Gastrocnemius medialis (tissue), 4 donors: ENCODE measurements around the gene SYT1. TPM values are rescaled to one million over a fixed set of nuclear protein-coding genes. Genes with fewer than 3 reads are reported as not detected.

Experiments
- ATAC-seq, 2 donors: fragments of 150-250 bp; one replicate each; pipeline ENCODE4 v1.9.1; 2016
- DNase-seq, 2 donors: peaks; one replicate each; pipeline ENCODE4 v3.0.0-alpha.2; 2019
- H3K27ac ChIP-seq, 4 donors: fragments of 200-600 bp; sonication (generic); 1 replicate in 1 of 4; 2 replicates in 3 of 4; pipeline ENCODE4 v1.5.1; 2016 to 2018; ENCODE audit warnings: mild to moderate bottlenecking in 2 of 4, moderate library complexity in 1 of 4
- H3K27me3 ChIP-seq, 3 donors: fragments of 200-600 bp; sonication (generic) in 2 of 3; 1 replicate in 1 of 3; 2 replicates in 2 of 3; pipeline versions ENCODE4 v1.5.1 to v1.6.0; 2016 to 2019; ENCODE audit warnings: mild to moderate bottlenecking in 1 of 3, moderate library complexity in 1 of 3
- H3K36me3 ChIP-seq, 2 donors: fragments of 200-600 bp; sonication (generic) in 1 of 2; one replicate each; pipeline ENCODE4 v1.5.1; 2017 to 2018
- H3K4me1 ChIP-seq, 2 donors: fragments of 200-600 bp; sonication (generic) in 1 of 2; one replicate each; pipeline ENCODE4 v1.5.1; 2016 to 2017; ENCODE audit warnings: mild to moderate bottlenecking in 2 of 2
- H3K4me3 ChIP-seq, 4 donors: fragments of 200-600 bp; sonication (generic) in 3 of 4; 1 replicate in 1 of 4; 2 replicates in 3 of 4; pipeline ENCODE4 v1.5.1; 2016 to 2019; ENCODE audit warnings: mild to moderate bottlenecking in 2 of 4
- H3K9me3 ChIP-seq, 3 donors: fragments of 200-600 bp; sonication (generic) in 2 of 3; 1 replicate in 1 of 3; 2 replicates in 2 of 3; pipeline ENCODE4 v1.5.1; 2016 to 2019
- POLR2A ChIP-seq, 2 donors: fragments of 450-650 bp; IDR thresholded peaks; one replicate each; pipeline ENCODE4 v1.6.1; 2017; ENCODE audit warnings: antibody characterized with exemption in 2 of 2, mild to moderate bottlenecking in 2 of 2, moderate library complexity in 2 of 2
- in situ Hi-C, 4 donors: fragments of 200-750 bp; cut with MboI; loops; one replicate each; pipeline versions ENCODE4 v1.15.0 to v1.8.0; 2017; ENCODE audit warnings: low sequenced_read_pairs in 4 of 4
- intact Hi-C: fragments of 100-400 bp; cut with DNase I; formaldehyde crosslinking; loops from one replicate; pipeline ENCODE4 v1.15.1; 2023; ENCODE audit warnings: low total_unique reads
- total RNA-seq, 4 donors: library from RNA; depleted of rRNA; stranded (reverse); fragments of >200 nt; gene quantifications; one replicate each; pipeline versions ENCODE4 v1.1.0 to v1.2.3, GENCODE V29; 2016
- TF ChIP-seq, protein P1 (sequence below), 5 experiments: fragments of 450-650 bp in 3 of 5; fragments of 200-600 bp in 2 of 5; sonication (generic) in 2 of 5; IDR thresholded peaks in 4 of 5; conservative IDR thresholded peaks in 1 of 5; 1 replicate in 4 of 5; 2 replicates in 1 of 5; pipeline ENCODE4 v1.5.1; 2016 to 2019; ENCODE audit warnings: antibody characterized with exemption in 5 of 5, mild to moderate bottlenecking in 3 of 5, moderate library complexity in 3 of 5

SYT1 gene
- under 1 TPM in 2 of 4 donors, not detected in 2; 0.13 to 0.88 TPM for total RNA-seq

DNA sequence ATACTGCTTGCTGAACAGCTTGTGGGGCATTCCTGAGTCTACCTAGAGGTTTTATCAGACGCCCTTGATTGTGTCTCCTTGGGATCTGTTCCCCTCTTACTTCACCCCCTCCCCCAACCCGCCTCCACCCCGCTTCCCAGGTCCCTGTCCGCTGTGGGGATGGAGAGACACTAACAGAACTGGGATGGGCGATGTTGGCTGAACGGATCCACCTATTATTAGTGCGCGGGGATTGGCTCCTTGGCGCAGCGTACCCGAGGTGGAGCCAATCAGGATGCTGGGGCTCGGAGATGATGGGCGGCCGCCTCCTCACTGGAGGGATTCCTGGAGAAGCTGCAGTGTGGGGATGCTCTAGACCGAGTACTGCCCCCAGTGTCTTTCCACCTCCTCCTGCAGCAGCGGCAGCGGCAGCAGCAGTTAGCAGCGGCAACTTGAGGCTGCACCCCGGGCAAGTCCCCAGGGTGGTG, at the start of gene SYT1:
TSS of gene SYT1 (plus strand) at position 372 of the 467 bp plus-strand sequence.
- in situ Hi-C loops, result no loop called here
- no peak for DNase-seq
- no peaks in the 10 kb centered on the region for H3K4me1 ChIP-seq
- intact Hi-C loops, result no loop called here
- TF ChIP-seq, protein P1, sequence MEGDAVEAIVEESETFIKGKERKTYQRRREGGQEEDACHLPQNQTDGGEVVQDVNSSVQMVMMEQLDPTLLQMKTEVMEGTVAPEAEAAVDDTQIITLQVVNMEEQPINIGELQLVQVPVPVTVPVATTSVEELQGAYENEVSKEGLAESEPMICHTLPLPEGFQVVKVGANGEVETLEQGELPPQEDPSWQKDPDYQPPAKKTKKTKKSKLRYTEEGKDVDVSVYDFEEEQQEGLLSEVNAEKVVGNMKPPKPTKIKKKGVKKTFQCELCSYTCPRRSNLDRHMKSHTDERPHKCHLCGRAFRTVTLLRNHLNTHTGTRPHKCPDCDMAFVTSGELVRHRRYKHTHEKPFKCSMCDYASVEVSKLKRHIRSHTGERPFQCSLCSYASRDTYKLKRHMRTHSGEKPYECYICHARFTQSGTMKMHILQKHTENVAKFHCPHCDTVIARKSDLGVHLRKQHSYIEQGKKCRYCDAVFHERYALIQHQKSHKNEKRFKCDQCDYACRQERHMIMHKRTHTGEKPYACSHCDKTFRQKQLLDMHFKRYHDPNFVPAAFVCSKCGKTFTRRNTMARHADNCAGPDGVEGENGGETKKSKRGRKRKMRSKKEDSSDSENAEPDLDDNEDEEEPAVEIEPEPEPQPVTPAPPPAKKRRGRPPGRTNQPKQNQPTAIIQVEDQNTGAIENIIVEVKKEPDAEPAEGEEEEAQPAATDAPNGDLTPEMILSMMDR (IDR thresholded peaks at IDR 0.05 in 4 of 5, conservative IDR thresholded peaks at IDR 0.05 in 1 of 5), result no peak
- TF ChIP-seq POLR2A (IDR thresholded peaks at IDR 0.05), result no peak
- peaks cover 13 to 20% (median 16%) of the 10 kb centered on the region in 3 donors for H3K27me3 ChIP-seq
- H3K9me3 ChIP-seq, result no peaks in the 10 kb centered on the region
- H3K27ac ChIP-seq, result no peak within 1 kb of the TSS
- ATAC-seq, result no peak
- no peaks in the 10 kb centered on the region for H3K36me3 ChIP-seq
- peak within 1 kb of the TSS; percentile 31 to 52 (median 45) for H3K4me3 ChIP-seq

DNA sequence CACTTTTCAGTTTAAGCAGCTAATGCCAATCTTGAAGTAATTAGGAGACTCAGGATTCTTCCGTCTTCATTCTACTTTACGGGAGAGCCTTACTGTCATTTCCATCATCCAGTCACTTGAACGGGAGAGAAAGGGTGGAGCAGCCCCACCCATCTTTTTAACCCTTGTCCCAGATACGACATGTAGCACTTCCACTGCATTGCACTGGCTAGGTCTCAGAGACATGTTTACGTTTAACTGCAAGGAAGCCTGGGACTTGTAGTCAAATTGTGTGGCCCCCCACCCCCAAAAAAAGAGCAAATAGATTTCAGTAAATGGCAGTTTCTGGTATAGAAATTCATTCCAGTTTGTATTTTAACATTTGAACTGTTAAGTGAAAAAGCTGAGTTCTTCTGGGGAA, 46.1 kb upstream of the SYT1 start:
- intact Hi-C loops (no loop called here), in situ Hi-C loops (no loop called here)
- TF ChIP-seq POLR2A (IDR thresholded peaks at IDR 0.05), result no peak
- TF ChIP-seq, protein P1 (IDR thresholded peaks at IDR 0.05 in 4 of 5, conservative IDR thresholded peaks at IDR 0.05 in 1 of 5), result no peak
- no peak overlapping the region for H3K27ac ChIP-seq
- no peaks in the 10 kb centered on the region for H3K36me3 ChIP-seq
- ATAC-seq, result no peak
- no peak overlapping the region for H3K4me3 ChIP-seq
- H3K4me1 ChIP-seq, result no peaks in the 10 kb centered on the region
- no peak for DNase-seq
- no peaks in the 10 kb centered on the region for H3K27me3 ChIP-seq
- no peaks in the 10 kb centered on the region for H3K9me3 ChIP-seq

DNA sequence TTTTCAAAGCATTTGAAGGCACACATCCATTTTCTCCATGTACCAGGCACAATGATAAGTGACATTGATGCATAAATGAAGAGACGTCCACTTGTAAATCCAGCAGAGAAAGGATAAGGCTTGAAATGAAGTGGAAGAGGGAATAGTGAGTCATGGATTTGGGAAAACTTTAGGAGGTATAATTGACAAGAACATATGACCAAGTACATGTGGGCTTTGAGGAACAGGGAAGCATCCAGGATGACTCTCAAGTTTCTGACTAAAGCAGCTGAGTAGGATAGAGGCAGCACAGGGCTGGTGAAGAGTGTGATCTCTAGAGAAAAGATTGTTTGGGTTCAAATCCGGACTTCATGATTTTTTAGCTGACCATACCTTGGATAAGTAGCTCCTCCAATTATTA, 43.6 kb upstream of the SYT1 start:
- no peaks in the 10 kb centered on the region for H3K9me3 ChIP-seq
- TF ChIP-seq, protein P1 (IDR thresholded peaks at IDR 0.05 in 4 of 5, conservative IDR thresholded peaks at IDR 0.05 in 1 of 5), result no peak
- no peak for TF ChIP-seq POLR2A (IDR thresholded peaks at IDR 0.05)
- no peaks in the 10 kb centered on the region for H3K4me1 ChIP-seq
- no peak overlapping the region for H3K27ac ChIP-seq
- intact Hi-C loops (no loop called here), in situ Hi-C loops (no loop called here)
- H3K27me3 ChIP-seq, result no peaks in the 10 kb centered on the region
- DNase-seq (no peak), ATAC-seq (no peak)
- H3K4me3 ChIP-seq, result no peak overlapping the region
- no peaks in the 10 kb centered on the region for H3K36me3 ChIP-seq

DNA sequence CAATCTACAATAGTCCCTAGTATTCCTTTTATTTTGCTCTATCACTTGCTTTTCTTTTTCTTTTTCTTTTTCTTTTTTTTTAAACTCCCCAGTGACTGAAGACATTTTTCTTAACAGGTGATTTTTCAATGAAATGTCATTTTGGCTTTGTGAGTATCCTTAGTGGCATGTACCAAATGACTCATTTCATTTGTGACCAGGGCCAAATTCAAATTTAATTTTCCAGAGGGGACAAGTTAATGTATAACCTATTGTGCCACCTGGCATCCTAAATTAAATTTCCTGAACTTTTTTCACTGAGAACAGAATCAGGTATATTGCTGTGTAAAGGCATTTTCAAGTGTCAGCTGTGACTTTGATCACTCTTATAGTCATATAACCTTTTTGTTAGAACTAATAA, 39.7 kb upstream of the SYT1 start:
- H3K27ac ChIP-seq, result no peak overlapping the region
- no peaks in the 10 kb centered on the region for H3K27me3 ChIP-seq
- no peak for DNase-seq
- H3K4me1 ChIP-seq, result no peaks in the 10 kb centered on the region
- ATAC-seq, result no peak
- H3K36me3 ChIP-seq, result no peaks in the 10 kb centered on the region
- in situ Hi-C loops, result no loop called here
- TF ChIP-seq, protein P1 (IDR thresholded peaks at IDR 0.05 in 4 of 5, conservative IDR thresholded peaks at IDR 0.05 in 1 of 5), result no peak
- no peak for TF ChIP-seq POLR2A (IDR thresholded peaks at IDR 0.05)
- H3K4me3 ChIP-seq, result no peak overlapping the region
- intact Hi-C loops, result no loop called here
- H3K9me3 ChIP-seq, result no peaks in the 10 kb centered on the region

DNA sequence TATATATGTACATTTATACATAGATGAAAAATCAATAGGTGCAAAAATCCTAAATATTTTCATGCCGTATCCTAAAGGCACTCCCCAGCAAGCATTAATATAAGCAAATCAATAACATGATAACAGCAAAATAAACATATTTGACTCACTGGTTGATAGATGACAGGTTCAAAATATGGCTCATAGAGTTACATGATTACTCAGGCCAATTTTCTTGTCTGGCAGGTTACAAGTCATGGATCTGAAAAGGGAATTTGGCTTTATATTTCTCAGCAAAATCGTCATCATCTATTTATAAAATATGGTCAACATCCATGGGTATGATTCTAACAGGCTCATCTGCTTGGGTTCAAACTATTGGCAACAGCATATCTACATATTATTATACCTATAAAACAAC, 34.9 kb upstream of the SYT1 start:
- DNase-seq (no peak), ATAC-seq (no peak)
- no peak overlapping the region for H3K27ac ChIP-seq
- H3K36me3 ChIP-seq, result no peaks in the 10 kb centered on the region
- in situ Hi-C loops (no loop called here), intact Hi-C loops (no loop called here)
- H3K4me3 ChIP-seq, result no peak overlapping the region
- no peaks in the 10 kb centered on the region for H3K27me3 ChIP-seq
- TF ChIP-seq, protein P1 (IDR thresholded peaks at IDR 0.05 in 4 of 5, conservative IDR thresholded peaks at IDR 0.05 in 1 of 5), result no peak
- TF ChIP-seq POLR2A (IDR thresholded peaks at IDR 0.05), result no peak
- no peaks in the 10 kb centered on the region for H3K9me3 ChIP-seq
- no peaks in the 10 kb centered on the region for H3K4me1 ChIP-seq
